Smooth muscle cell (in vitro differentiated cells): ENCODE results near the gene MEOX1. TPM values are rescaled to one million over a fixed set of nuclear protein-coding genes. Genes with fewer than 3 reads are reported as not detected.

Experiments
- DNase-seq: peaks from one replicate; lab custom pipeline; 2025; ENCODE audit not compliant: unreplicated experiment; lab: John Stamatoyannopoulos, UW
- H2AFZ ChIP-seq: fragments of 200-600 bp; sonication (generic); 2 replicates; pipeline ENCODE4 v1.6.0; 2016; ENCODE audit warnings: antibody characterized with exemption, low read depth, mild to moderate bottlenecking
- H3F3A ChIP-seq: fragments of 200-600 bp; sonication (generic); 2 replicates; pipeline ENCODE4 v1.6.0; 2017; ENCODE audit warnings: antibody characterized with exemption, low read depth
- H3K27ac ChIP-seq: fragments of 200-600 bp; sonication (generic); 2 replicates; pipeline ENCODE4 v1.5.1; 2016; ENCODE audit warnings: low read depth, mild to moderate bottlenecking
- H3K27me3 ChIP-seq: fragments of 200-600 bp; sonication (generic); 2 replicates; pipeline ENCODE4 v1.6.1; 2016; ENCODE audit warnings: low read depth, mild to moderate bottlenecking
- H3K36me3 ChIP-seq: fragments of 200-600 bp; sonication (generic); 2 replicates; pipeline ENCODE4 v1.5.1; 2016; ENCODE audit warnings: low read depth
- H3K4me1 ChIP-seq: fragments of 200-600 bp; sonication (generic); 2 replicates; pipeline ENCODE4 v1.5.1; 2016; ENCODE audit warnings: low read depth
- H3K4me2 ChIP-seq: fragments of 200-600 bp; sonication (generic); 2 replicates; pipeline ENCODE4 v1.6.0; 2016; ENCODE audit warnings: mild to moderate bottlenecking
- H3K4me3 ChIP-seq: fragments of 200-600 bp; sonication (generic); 2 replicates; pipeline ENCODE4 v1.5.1; 2016; ENCODE audit warnings: mild to moderate bottlenecking
- H3K79me2 ChIP-seq: fragments of 200-600 bp; sonication (generic); 2 replicates; pipeline ENCODE4 v1.6.0; 2016; ENCODE audit warnings: low read depth, mild to moderate bottlenecking
- H3K9ac ChIP-seq: fragments of 200-600 bp; sonication (generic); 2 replicates; pipeline ENCODE4 v1.6.0; 2016; ENCODE audit warnings: low read depth
- H3K9me3 ChIP-seq: fragments of 200-600 bp; sonication (generic); replicated peaks from 2 replicates; pipeline ENCODE4 v1.5.1; 2016; ENCODE audit warnings: low read depth
- H4K20me1 ChIP-seq: fragments of 200-600 bp; sonication (generic); 2 replicates; pipeline ENCODE4 v1.6.0; 2016; ENCODE audit warnings: low read depth
- WGBS: methylation state at CpG from one replicate; pipeline ENCODE4 v1.1.7; 2016; ENCODE audit warnings: low lambda C conversion rate; 5-methylcytosine and 5-hydroxymethylcytosine counted together
- polyA plus RNA-seq: library from polyadenylated mRNA; unstranded; fragments of >200 nt; fragmentation: Nextera tagmentation; extraction: Ambion mirVana; gene quantifications from 2 replicates; pipeline ENCODE4 v1.2.1, GENCODE V29; 2016
- total RNA-seq: library from RNA; depleted of rRNA; stranded (reverse); fragments of >200 nt; gene quantifications from 2 replicates; pipeline ENCODE4 v1.2.3, GENCODE V29; 2014
- TF ChIP-seq, protein P1 (sequence below): fragments of 200-600 bp; sonication (generic); IDR thresholded peaks from 2 replicates; pipeline ENCODE4 v1.5.1; 2017; ENCODE audit warnings: borderline replicate concordance, mild to moderate bottlenecking, antibody characterized with exemption; ENCODE audit not compliant: insufficient read depth, poor library complexity, severe bottlenecking

MEOX1 gene
- total and polyA plus RNA-seq, 2 experiments from 2014 or later = 0.58 to 1.7 TPM

GRCh38 chr17:43658900-43659299 lies 2.8 kb downstream of the MEOX1 start:
- no peaks in the 10 kb centered on the region for H4K20me1 ChIP-seq
- no peak for DNase-seq
- no peak overlapping the region for H3K4me3 ChIP-seq
- WGBS = 73% methylated on average over 9 of the region's 9 CpGs
- no peaks in the 10 kb centered on the region for H3K9me3 ChIP-seq
- H3K27ac ChIP-seq = no peak overlapping the region
- no peaks in the 10 kb centered on the region for H3K36me3 ChIP-seq
- no peak overlapping the region for H2AFZ ChIP-seq
- TF ChIP-seq, protein P1, sequence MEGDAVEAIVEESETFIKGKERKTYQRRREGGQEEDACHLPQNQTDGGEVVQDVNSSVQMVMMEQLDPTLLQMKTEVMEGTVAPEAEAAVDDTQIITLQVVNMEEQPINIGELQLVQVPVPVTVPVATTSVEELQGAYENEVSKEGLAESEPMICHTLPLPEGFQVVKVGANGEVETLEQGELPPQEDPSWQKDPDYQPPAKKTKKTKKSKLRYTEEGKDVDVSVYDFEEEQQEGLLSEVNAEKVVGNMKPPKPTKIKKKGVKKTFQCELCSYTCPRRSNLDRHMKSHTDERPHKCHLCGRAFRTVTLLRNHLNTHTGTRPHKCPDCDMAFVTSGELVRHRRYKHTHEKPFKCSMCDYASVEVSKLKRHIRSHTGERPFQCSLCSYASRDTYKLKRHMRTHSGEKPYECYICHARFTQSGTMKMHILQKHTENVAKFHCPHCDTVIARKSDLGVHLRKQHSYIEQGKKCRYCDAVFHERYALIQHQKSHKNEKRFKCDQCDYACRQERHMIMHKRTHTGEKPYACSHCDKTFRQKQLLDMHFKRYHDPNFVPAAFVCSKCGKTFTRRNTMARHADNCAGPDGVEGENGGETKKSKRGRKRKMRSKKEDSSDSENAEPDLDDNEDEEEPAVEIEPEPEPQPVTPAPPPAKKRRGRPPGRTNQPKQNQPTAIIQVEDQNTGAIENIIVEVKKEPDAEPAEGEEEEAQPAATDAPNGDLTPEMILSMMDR = no peak
- no peaks in the 10 kb centered on the region for H3K27me3 ChIP-seq
- H3K4me1 ChIP-seq = peaks cover 40% of the 10 kb centered on the region
- H3K9ac ChIP-seq = no peak overlapping the region
- H3K4me2 ChIP-seq = no peak overlapping the region
- no peaks in the 10 kb centered on the region for H3K79me2 ChIP-seq
- peaks cover 14% of the 10 kb centered on the region for H3F3A ChIP-seq

DNA sequence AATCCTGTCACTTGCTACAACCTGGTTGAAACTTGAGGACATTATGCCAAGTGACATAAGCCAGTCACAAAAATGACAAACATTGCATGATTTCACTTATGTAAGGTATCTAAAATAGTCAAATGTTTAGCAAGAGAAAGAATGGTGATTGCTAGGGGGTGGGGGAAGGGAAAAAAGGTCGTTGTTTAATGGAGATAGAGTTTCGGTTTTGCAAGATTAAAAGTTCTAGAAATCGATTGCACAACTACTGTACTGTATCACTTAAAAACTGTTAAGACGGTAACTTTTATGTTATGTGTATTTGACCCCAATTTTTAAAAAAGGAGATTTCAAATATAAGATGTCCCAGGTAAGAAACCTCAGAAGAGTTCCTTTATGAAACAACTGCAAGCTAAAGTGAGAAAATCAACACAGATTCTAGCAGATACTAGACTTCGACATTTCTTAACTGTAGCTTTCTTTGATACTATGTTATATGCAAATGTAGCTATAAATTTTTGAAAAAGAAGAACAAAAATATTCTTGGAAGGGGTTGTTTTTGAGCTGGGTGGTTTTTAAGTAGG lies 5.9 kb downstream of the MEOX1 start:
- 85% methylated on average over 5 of the region's 5 CpGs for WGBS
- H3K79me2 ChIP-seq = no peaks in the 10 kb centered on the region
- H3K4me3 ChIP-seq = no peak overlapping the region
- H3K4me1 ChIP-seq = peaks cover 20% of the 10 kb centered on the region
- no peaks in the 10 kb centered on the region for H3F3A ChIP-seq
- no peak overlapping the region for H3K27ac ChIP-seq
- DNase-seq = no peak
- no peaks in the 10 kb centered on the region for H4K20me1 ChIP-seq
- no peak overlapping the region for H3K9ac ChIP-seq
- H3K27me3 ChIP-seq = no peaks in the 10 kb centered on the region
- no peaks in the 10 kb centered on the region for H3K36me3 ChIP-seq
- H2AFZ ChIP-seq = no peak overlapping the region
- no peaks in the 10 kb centered on the region for H3K9me3 ChIP-seq
- no peak overlapping the region for H3K4me2 ChIP-seq
- TF ChIP-seq, protein P1 = no peak

DNA sequence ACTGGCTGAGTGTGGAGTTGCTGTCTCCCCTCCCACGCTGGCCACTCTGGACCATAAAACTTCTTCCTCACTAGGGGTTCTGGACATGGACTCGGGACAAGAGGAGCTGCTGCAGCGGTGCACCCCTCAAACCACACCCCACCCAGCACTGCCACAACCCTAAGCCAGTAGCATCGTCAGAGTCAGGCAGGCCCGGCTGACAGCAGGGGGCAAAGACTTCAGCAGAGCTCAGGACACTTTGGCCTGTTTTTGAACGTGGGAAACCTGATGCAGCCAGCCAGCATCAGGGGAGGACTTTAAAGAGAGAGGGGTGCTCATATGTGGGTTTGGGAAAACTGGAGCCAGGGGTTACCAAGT lies 9.6 kb downstream of the MEOX1 start:
- no peak overlapping the region for H3K27ac ChIP-seq
- no peaks in the 10 kb centered on the region for H3K9me3 ChIP-seq
- WGBS = 69% methylated on average over 6 of the region's 6 CpGs
- no peaks in the 10 kb centered on the region for H3K79me2 ChIP-seq
- H3K4me1 ChIP-seq = peaks cover 14% of the 10 kb centered on the region
- DNase-seq = no peak
- no peak overlapping the region for H3K9ac ChIP-seq
- no peaks in the 10 kb centered on the region for H3K27me3 ChIP-seq
- H3K4me3 ChIP-seq = no peak overlapping the region
- TF ChIP-seq, protein P1 = no peak
- H3K4me2 ChIP-seq = no peak overlapping the region
- no peaks in the 10 kb centered on the region for H3K36me3 ChIP-seq
- peaks cover 10% of the 10 kb centered on the region for H3F3A ChIP-seq
- no peaks in the 10 kb centered on the region for H4K20me1 ChIP-seq
- H2AFZ ChIP-seq = no peak overlapping the region

GRCh38 chr17:43650471-43650870 lies 11.3 kb downstream of the MEOX1 start:
- TF ChIP-seq, protein P1 = no peak
- Histone ChIP-seq H3K4me1 (peaks cover 3% of the 10 kb centered on the region), H3K9ac (no peak overlapping the region), H3K27me3 (no peaks in the 10 kb centered on the region), H4K20me1 (no peaks in the 10 kb centered on the region), H2AFZ (no peak overlapping the region), H3K9me3 (no peaks in the 10 kb centered on the region), H3K4me2 (no peak overlapping the region), H3K79me2 (no peaks in the 10 kb centered on the region), H3K27ac (no peak overlapping the region), H3K36me3 (no peaks in the 10 kb centered on the region), H3F3A (peaks cover 11% of the 10 kb centered on the region), H3K4me3 (no peak overlapping the region)
- WGBS = 60% methylated on average over 8 of the region's 8 CpGs
- DNase-seq = no peak
